ENCODE results near the gene RABGGTA. TPM values are rescaled to one million over a fixed set of nuclear protein-coding genes. Genes with fewer than 3 reads are reported as not detected.

RABGGTA gene
- total RNA-seq, 6 experiments from 2014 or later: 25.4 to 31.4 (median 27.3) TPM

- H3K9me3 Mint-ChIP-seq: no peaks in the 10 kb centered on the region
- H3K4me1 Mint-ChIP-seq (ENCODE audit: low read depth): peaks cover 18% of the 10 kb centered on the region; the same call in 1 of the 2 replicates
- H3K4me3 Mint-ChIP-seq: no peak overlapping the region
- H3K27me3 Mint-ChIP-seq (ENCODE audit: insufficient read depth): no peaks in the 10 kb centered on the region
- TF ChIP-seq CTCF (IDR thresholded peaks at IDR 0.05): no peak
- no peak overlapping the region for H3K27ac Mint-ChIP-seq
- H3K36me3 Mint-ChIP-seq (ENCODE audit: low read depth): no peaks in the 10 kb centered on the region
- DNase-seq: no peak
Measured at GRCh38 chr14:24260780-24261157, 10.6 kb downstream of the RABGGTA start.

GRCh38 chr14:24260026-24260779 is 11.2 kb downstream of the RABGGTA start:
- Mint-ChIP-seq H3K36me3 (ENCODE audit: low read depth) (no peaks in the 10 kb centered on the region), H3K27ac (no peak overlapping the region), H3K4me1 (ENCODE audit: low read depth) (peaks cover 18% of the 10 kb centered on the region; the same call in 1 of the 2 replicates), H3K4me3 (no peak overlapping the region; the same call in 1 of the 2 replicates), H3K27me3 (ENCODE audit: insufficient read depth) (no peaks in the 10 kb centered on the region), H3K9me3 (no peaks in the 10 kb centered on the region)
- DNase-seq: no peak
- TF ChIP-seq CTCF (IDR thresholded peaks at IDR 0.05): no peak

GRCh38 chr14:24259282-24260025 is 11.9 kb downstream of the RABGGTA start:
- no peak overlapping the region; the same call in 1 of the 2 replicates for H3K27ac Mint-ChIP-seq
- no peak for TF ChIP-seq CTCF (IDR thresholded peaks at IDR 0.05)
- DNase-seq: no peak
- peaks cover 1% of the 10 kb centered on the region; the same call in 1 of the 2 replicates for H3K27me3 Mint-ChIP-seq (ENCODE audit: insufficient read depth)
- no peak overlapping the region; the same call in 1 of the 2 replicates for H3K4me3 Mint-ChIP-seq
- no peaks in the 10 kb centered on the region for H3K36me3 Mint-ChIP-seq (ENCODE audit: low read depth)
- peaks cover 18% of the 10 kb centered on the region; the same call in 1 of the 2 replicates for H3K4me1 Mint-ChIP-seq (ENCODE audit: low read depth)
- H3K9me3 Mint-ChIP-seq: no peaks in the 10 kb centered on the region

GRCh38 chr14:24258548-24259265 is 12.7 kb downstream of the RABGGTA start:
- no peak for DNase-seq
- Mint-ChIP-seq H3K9me3 (no peaks in the 10 kb centered on the region), H3K36me3 (ENCODE audit: low read depth) (no peaks in the 10 kb centered on the region), H3K4me1 (ENCODE audit: low read depth) (peaks cover 18% of the 10 kb centered on the region; the same call in 1 of the 2 replicates), H3K27ac (no peak overlapping the region), H3K4me3 (no peak overlapping the region), H3K27me3 (ENCODE audit: insufficient read depth) (peaks cover 2% of the 10 kb centered on the region; the same call in 1 of the 2 replicates)
- TF ChIP-seq CTCF (IDR thresholded peaks at IDR 0.05): no peak

- Mint-ChIP-seq H3K4me3 (no peak overlapping the region), H3K4me1 (ENCODE audit: low read depth) (peaks cover 18% of the 10 kb centered on the region; the same call in 1 of the 2 replicates), H3K27me3 (ENCODE audit: insufficient read depth) (peaks cover 2% of the 10 kb centered on the region; the same call in 1 of the 2 replicates), H3K9me3 (no peaks in the 10 kb centered on the region), H3K36me3 (ENCODE audit: low read depth) (no peaks in the 10 kb centered on the region), H3K27ac (no peak overlapping the region)
- no peak for TF ChIP-seq CTCF (IDR thresholded peaks at IDR 0.05)
- no peak for DNase-seq
Measured at GRCh38 chr14:24258119-24258518, 13.3 kb downstream of the RABGGTA start.
